ENCODE data around the gene ULBP2. TPM values are rescaled to one million over a fixed set of nuclear protein-coding genes. Genes with fewer than 3 reads are reported as not detected.

Gene ULBP2
- total and polyA plus RNA-seq, 2 of the 8 experiments (the other 6 are each of a cell fraction or from before 2014, with no cell fraction given): 0.05 TPM; not detected in 1

DNA sequence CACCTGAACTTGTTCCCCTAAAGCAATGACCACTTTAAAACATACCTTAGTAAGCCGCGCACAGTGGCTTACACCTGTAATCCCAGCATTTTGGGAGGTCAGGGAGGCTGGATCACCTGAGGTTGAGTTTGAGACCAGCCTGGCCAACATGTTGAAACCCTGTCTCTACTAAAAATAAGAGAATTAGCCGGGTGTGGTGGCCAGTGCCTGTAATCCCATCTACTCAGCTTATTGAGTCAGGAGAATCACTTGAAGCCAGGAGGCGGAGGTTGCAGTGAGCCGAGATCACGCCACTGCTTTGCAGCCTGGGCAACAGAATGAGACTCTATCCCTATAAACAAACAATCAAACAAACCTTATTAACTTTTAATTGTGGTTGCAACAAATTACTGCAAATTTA is 42.3 kb upstream of the ULBP2 start (continued):
- no peak for TF ChIP-seq RXRA (IDR thresholded peaks at IDR 0.05; ENCODE audit: insufficient read depth, low read depth, low read length)

Data from H1 (cell line).